Pancreas (tissue), 10 donors: ENCODE measurements around the gene COMMD1. TPM values are rescaled to one million over a fixed set of nuclear protein-coding genes. Genes with fewer than 3 reads are reported as not detected.

ENCODE experiments used
- ATAC-seq, 4 donors: fragments of 200-7000 bp; cut with Tn5 transposase; one replicate each; pipeline versions ENCODE4 v1.8.0 to v1.9.1; 2020; ENCODE audit warnings: mild to moderate bottlenecking in 4 of 4, moderate library complexity in 4 of 4
- DNase-seq, 6 donors: peaks; one replicate each; pipeline ENCODE4 v3.0.0-alpha.2; 2020
- FAIRE-seq: peaks from 2 replicates; lab custom pipeline; 2012; peaks lifted over from hg19 to GRCh38; lab: Jason Lieb, UNC
- H3K27ac ChIP-seq, 4 donors: fragments of 200-600 bp; sonication (generic); 1 replicate in 3 of 4; 2 replicates in 1 of 4; pipeline versions ENCODE4 v1.5.0 to v1.8.0; 2020
- H3K27me3 ChIP-seq, 4 donors: fragments of 200-600 bp; one replicate each; pipeline ENCODE4 v1.8.0; 2021
- H3K36me3 ChIP-seq, 3 donors: fragments of 200-600 bp; sonication (generic) in 1 of 3; one replicate each; pipeline versions ENCODE4 v1.5.0 to v1.8.0; 2020 to 2021
- H3K4me1 ChIP-seq, 3 donors: fragments of 200-600 bp; one replicate each; pipeline ENCODE4 v1.8.0; 2021
- H3K4me3 ChIP-seq, 4 donors: fragments of 200-600 bp; sonication (generic) in 2 of 4; one replicate each; pipeline versions ENCODE4 v1.5.0 to v1.8.0; 2020 to 2021
- H3K9me3 ChIP-seq, 4 donors: fragments of 200-600 bp; one replicate each; pipeline ENCODE4 v1.8.0; 2021
- WGBS, 2 donors: extraction: QIAGEN DNeasy Blood & Tissue Kit; methylation state at CpG; one replicate each; pipeline ENCODE4 v1.1.7; 2013; 5-methylcytosine and 5-hydroxymethylcytosine counted together
- intact Hi-C, 3 donors: fragments of 100-400 bp; cut with DNase I; formaldehyde crosslinking; loops; one replicate each; pipeline versions ENCODE4 v1.11.1 to v1.14.2; 2022
- polyA plus RNA-seq, 2 donors: library from polyadenylated mRNA; stranded (reverse); fragments of 200-250 nt; gene quantifications; one replicate each; pipeline ENCODE4 v1.2.3, GENCODE V29; 2013
- total RNA-seq, 6 donors: library from RNA; stranded (reverse); fragmentation: NEBNext Ultra II Directional in 4 of 6; extraction: Animal tissue kit (Norgen Biotek cat#: 25700) in 4 of 6; gene quantifications; one replicate each; pipeline versions ENCODE4 v1.2.1 to v1.2.4, GENCODE V29; 2021 to 2023
- TF ChIP-seq, protein P1 (sequence below), 4 donors: fragments of 200-600 bp; sonication (generic) in 3 of 4; IDR thresholded peaks; one replicate each; pipeline versions ENCODE4 v1.5.0 to v1.8.0; 2021; ENCODE audit warnings: antibody characterized with exemption in 4 of 4
- donor health status: healthy with polysubstance abuse.
- donor health status: DM: no; HTN: no; CAD: no; lungs with moderate emphysema.
- donor health status: DM: no; HTN: no; CAD: no.
- donor health status: control.
- donor health status: control.
- donor health status: Bipolar disorder and iron deficiency.
- donor health status: DM: yes; HTN: yes; CAD: no.
- donor health status: DM: no; HTN: no; CAD: no.
- donor health status: DM: no; HTN: no; CAD: no.
- donor health status: DM: yes; HTN: yes; CAD: no.

The COMMD1 gene
- total and polyA plus RNA-seq, 8 donors = 9.3 to 27.0 (median 15.8) TPM

DNA sequence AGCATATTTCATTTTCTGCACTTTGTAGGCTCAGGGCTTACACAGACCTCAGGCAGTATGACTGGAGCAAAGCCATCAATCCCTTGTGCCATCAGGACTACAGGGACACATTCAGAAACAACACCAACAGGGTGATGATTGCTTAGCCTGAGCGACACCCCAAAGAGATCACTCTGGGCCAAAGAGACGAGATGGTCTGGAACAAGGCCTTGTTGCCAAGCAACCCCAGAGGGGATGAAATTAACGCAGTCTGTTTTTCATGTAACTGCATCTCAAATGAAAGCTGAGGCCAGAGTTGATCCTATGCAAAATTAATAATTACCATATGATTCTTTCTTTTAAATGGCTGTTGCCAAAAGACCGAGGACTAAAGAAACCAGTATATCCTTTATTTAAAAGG is 270.3 kb downstream of the COMMD1 start:
- no peaks in the 10 kb centered on the region for H3K4me1 ChIP-seq
- TF ChIP-seq, protein P1, sequence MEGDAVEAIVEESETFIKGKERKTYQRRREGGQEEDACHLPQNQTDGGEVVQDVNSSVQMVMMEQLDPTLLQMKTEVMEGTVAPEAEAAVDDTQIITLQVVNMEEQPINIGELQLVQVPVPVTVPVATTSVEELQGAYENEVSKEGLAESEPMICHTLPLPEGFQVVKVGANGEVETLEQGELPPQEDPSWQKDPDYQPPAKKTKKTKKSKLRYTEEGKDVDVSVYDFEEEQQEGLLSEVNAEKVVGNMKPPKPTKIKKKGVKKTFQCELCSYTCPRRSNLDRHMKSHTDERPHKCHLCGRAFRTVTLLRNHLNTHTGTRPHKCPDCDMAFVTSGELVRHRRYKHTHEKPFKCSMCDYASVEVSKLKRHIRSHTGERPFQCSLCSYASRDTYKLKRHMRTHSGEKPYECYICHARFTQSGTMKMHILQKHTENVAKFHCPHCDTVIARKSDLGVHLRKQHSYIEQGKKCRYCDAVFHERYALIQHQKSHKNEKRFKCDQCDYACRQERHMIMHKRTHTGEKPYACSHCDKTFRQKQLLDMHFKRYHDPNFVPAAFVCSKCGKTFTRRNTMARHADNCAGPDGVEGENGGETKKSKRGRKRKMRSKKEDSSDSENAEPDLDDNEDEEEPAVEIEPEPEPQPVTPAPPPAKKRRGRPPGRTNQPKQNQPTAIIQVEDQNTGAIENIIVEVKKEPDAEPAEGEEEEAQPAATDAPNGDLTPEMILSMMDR (IDR thresholded peaks at IDR 0.05) = no peak
- H3K36me3 ChIP-seq = no peaks in the 10 kb centered on the region
- H3K27ac ChIP-seq = no peak overlapping the region
- H3K4me3 ChIP-seq = no peak overlapping the region
- no peaks in the 10 kb centered on the region for H3K9me3 ChIP-seq
- no peak for FAIRE-seq
- no peak for DNase-seq
- H3K27me3 ChIP-seq = no peaks in the 10 kb centered on the region
- peak in 1 of 4 donors; percentile 46 for ATAC-seq
- intact Hi-C loops = no loop called here
- 87 to 91% methylated on average over 4 of the region's 4 CpGs for WGBS, 2 donors

DNA sequence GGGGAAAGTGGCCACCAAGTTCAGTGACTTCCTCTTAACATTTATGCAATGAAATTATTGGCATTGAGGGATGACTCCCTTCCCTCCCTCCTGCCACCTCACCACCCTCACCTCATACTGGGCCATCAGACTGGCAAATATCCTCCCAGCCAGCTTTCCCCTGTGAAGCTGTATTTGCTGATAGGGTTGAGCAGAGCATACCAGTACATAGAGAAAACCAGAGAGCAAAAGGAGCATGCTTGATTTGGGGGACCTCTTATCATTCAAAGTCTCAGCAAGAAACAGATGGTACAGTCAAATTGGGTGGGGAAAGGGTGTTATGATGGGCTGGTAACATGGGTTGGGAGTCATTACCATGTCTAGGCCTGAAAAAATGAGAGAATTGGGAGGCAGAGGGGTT is 271.3 kb downstream of the COMMD1 start:
- H3K4me3 ChIP-seq = no peak overlapping the region
- intact Hi-C loops = no loop called here
- TF ChIP-seq, protein P1 (IDR thresholded peaks at IDR 0.05) = no peak
- no peaks in the 10 kb centered on the region for H3K36me3 ChIP-seq
- H3K9me3 ChIP-seq = no peaks in the 10 kb centered on the region
- no peaks in the 10 kb centered on the region for H3K4me1 ChIP-seq
- FAIRE-seq (no peak), ATAC-seq (no peak), DNase-seq (no peak)
- no peak overlapping the region for H3K27ac ChIP-seq
- no peaks in the 10 kb centered on the region for H3K27me3 ChIP-seq

DNA sequence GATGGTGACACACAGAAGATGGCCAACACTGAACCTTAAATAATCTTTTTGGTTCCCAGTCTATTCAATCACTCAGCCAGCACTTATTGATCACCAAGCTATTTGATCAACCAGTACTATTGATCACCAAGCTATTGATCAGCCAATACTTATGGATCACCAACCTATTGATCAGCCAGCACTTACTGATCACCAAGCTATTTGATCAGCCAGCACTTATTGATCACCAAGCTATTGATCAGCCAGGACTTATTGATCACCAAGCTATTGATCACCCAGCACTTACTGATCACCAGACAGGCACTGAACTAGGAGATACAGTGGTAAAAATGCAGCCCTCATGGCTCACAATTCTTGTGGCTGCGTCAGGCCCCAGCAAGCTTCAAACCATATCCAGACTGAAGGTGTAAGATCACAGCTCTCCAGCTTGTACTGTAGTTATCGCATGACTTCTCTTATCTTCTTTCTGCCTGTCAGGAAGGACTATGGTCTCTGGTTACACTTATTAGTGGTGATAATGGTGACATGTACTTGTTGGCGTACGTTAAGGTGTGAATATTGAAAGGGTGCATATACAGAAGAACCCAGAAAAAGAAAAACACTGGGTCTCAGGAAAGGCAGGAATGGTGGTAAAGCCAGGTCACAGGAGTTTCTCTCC is 272.0 kb downstream of the COMMD1 start:
- TF ChIP-seq, protein P1 (IDR thresholded peaks at IDR 0.05) = no peak
- Histone ChIP-seq H3K27ac (no peak overlapping the region), H3K9me3 (no peaks in the 10 kb centered on the region), H3K4me1 (no peaks in the 10 kb centered on the region), H3K4me3 (no peak overlapping the region), H3K27me3 (no peaks in the 10 kb centered on the region), H3K36me3 (no peaks in the 10 kb centered on the region)
- FAIRE-seq (no peak), ATAC-seq (no peak), DNase-seq (no peak)
- 65 to 82% methylated on average over 4 of the region's 4 CpGs for WGBS, 2 donors
- intact Hi-C loops = no loop called here

DNA sequence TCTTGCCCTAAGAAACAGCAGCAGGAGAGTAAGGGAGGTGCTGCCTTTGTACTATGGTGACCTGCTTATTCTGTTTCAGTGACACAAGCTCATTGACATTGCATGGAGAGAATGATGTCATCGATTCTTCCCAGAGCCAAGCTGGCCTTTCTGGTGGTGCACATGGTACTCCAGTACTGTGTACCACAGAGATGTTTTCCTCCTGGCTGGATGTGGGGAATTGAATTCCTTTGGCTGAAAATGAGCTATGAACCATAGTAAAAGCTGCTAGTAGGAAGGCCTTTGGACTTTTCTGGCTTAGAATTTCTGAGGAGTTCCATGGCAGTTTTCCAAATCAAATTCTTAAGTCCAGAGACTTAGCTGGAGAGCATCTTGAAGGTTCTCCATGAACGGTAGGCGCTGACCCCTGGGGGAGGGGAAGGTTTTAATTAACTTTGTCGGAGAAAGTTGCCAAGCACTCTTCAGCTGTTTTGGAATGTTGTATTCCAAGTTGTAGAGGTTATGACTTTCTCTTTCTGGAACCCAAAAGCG is 273.3 kb downstream of the COMMD1 start:
- H3K4me3 ChIP-seq = no peak overlapping the region
- FAIRE-seq (no peak), ATAC-seq (peak; percentile 48 to 66 (median 54)), DNase-seq (no peak)
- H3K9me3 ChIP-seq = no peaks in the 10 kb centered on the region
- no peak overlapping the region for H3K27ac ChIP-seq
- intact Hi-C loops = no loop called here
- H3K27me3 ChIP-seq = no peaks in the 10 kb centered on the region
- TF ChIP-seq, protein P1 (IDR thresholded peaks at IDR 0.05) = no peak
- H3K36me3 ChIP-seq = no peaks in the 10 kb centered on the region
- WGBS, 2 donors = 73 to 79% methylated on average over 5 of the region's 5 CpGs
- no peaks in the 10 kb centered on the region for H3K4me1 ChIP-seq

DNA sequence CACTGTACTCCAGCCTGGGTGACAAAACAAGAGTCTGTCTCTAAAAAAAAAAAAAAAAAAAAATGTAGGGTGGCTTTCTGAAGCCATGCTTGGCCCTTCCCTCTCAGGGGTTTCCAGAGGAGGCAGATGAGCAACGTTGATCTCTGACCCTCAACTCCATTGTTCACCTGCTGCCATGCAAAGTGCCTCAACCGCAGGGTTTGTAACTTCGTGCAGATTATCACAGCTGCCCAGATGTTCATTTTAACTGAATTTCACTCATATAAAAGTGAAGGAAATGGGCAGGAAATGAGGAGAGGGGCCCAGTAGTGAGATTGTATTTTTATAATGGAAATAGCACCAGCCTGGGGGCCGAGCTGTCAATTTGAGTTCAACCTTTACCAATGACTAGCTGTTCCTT is 275.5 kb downstream of the COMMD1 start:
- FAIRE-seq (no peak), ATAC-seq (no peak), DNase-seq (no peak)
- Histone ChIP-seq H3K27me3 (no peaks in the 10 kb centered on the region), H3K4me1 (peaks cover 0 to 3% (median 0%) of the 10 kb centered on the region in 3 donors), H3K4me3 (no peak overlapping the region), H3K9me3 (no peaks in the 10 kb centered on the region), H3K27ac (no peak overlapping the region), H3K36me3 (no peaks in the 10 kb centered on the region)
- intact Hi-C loops = no loop called here
- WGBS, 2 donors = 73 to 77% methylated on average over 4 of the region's 4 CpGs
- TF ChIP-seq, protein P1 (IDR thresholded peaks at IDR 0.05) = no peak
